GM10248 (cell line): ENCODE results near the gene ZBTB45.

Experiments
- CTCF ChIA-PET: fragments of 300-600 bp; sonication (Branson Sonifier 250); formaldehyde crosslinking; extraction: SDS; loops from one replicate; lab custom pipeline; 2021; ENCODE audit warnings: antibody characterized with exemption; lab: Yijun Ruan, JAX
- POLR2A ChIA-PET: fragments of 350-650 bp; sonication (Branson Sonifier 250); formaldehyde crosslinking; extraction: SDS; loops from one replicate; lab custom pipeline; 2020; ENCODE audit warnings: antibody characterized with exemption; lab: Yijun Ruan, JAX
- DNase-seq: peaks from one replicate; pipeline ENCODE4 v3.0.0; 2012; ENCODE audit errors: extremely low spot score
- TF ChIP-seq, protein P1 (sequence below): IDR thresholded peaks from 2 replicates; pipeline ENCODE4 v1.5.1; 2012; ENCODE audit warnings: mild to moderate bottlenecking, low read depth; ENCODE audit errors: extremely low read depth, missing control alignments, control extremely low read depth

ZBTB45 gene

DNA sequence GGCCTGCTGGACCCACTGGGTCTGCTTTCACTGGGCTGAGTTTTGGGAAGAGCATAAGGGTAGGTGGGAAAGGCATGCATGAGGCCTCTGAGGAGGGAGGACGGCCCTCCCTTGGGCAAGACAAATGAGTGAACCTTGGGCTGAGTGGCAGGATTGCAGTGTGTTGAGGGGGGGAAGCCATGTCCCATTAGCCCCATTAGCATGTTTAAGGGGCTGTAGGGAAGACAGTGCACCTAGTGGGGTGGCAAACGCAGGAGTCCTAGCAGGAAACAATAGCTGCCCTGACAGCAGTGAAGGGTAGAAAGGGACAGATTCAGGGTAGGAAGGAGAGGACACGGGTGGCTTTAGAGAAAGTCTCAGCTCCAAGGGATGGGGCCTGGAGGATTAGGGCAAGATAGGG, 3.1 kb upstream of the ZBTB45 start:
- no peak for DNase-seq
- ChIA-PET CTCF (interaction anchor here (1.0 to 2.0 kb wide), 2 partner anchors 9 to 59 kb away, joined by 3 to 9 read pairs; no protein-coding TSS in a partner anchor), POLR2A (interaction anchor here (0.7 kb wide), 1 partner anchor 25 kb away, joined by 5 read pairs; no protein-coding TSS in a partner anchor)
- TF ChIP-seq, protein P1, sequence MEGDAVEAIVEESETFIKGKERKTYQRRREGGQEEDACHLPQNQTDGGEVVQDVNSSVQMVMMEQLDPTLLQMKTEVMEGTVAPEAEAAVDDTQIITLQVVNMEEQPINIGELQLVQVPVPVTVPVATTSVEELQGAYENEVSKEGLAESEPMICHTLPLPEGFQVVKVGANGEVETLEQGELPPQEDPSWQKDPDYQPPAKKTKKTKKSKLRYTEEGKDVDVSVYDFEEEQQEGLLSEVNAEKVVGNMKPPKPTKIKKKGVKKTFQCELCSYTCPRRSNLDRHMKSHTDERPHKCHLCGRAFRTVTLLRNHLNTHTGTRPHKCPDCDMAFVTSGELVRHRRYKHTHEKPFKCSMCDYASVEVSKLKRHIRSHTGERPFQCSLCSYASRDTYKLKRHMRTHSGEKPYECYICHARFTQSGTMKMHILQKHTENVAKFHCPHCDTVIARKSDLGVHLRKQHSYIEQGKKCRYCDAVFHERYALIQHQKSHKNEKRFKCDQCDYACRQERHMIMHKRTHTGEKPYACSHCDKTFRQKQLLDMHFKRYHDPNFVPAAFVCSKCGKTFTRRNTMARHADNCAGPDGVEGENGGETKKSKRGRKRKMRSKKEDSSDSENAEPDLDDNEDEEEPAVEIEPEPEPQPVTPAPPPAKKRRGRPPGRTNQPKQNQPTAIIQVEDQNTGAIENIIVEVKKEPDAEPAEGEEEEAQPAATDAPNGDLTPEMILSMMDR, result no peak

DNA sequence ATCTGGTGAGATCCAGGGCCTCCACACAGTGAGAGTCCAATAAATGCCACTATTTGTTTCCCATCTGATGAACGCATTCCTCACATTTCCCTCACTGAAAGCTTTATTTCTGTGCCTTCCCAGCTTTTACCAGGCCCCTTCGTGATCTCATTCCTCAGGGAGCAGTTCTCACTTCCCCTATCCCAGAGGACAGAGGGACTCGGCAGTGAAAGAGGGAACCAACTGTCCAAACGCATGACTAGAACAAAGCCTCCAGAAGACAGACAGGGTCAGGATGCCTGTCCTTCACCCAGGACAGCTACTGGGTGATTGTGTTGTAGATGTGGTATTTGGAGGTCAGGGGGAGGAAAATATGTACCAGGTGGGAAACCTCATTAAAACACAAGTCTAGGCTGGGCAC, 2.0 kb upstream of the ZBTB45 start:
- CTCF ChIA-PET, result interaction anchor here (2.0 to 5.9 kb wide), 7 partner anchors 8 to 60 kb away, joined by 9 to 60 read pairs (median 30); partner anchors contain the start of genes TRIM28 and UBE2M
- TF ChIP-seq, protein P1, result no peak
- no peak for DNase-seq
- POLR2A ChIA-PET, result no interaction called here

DNA sequence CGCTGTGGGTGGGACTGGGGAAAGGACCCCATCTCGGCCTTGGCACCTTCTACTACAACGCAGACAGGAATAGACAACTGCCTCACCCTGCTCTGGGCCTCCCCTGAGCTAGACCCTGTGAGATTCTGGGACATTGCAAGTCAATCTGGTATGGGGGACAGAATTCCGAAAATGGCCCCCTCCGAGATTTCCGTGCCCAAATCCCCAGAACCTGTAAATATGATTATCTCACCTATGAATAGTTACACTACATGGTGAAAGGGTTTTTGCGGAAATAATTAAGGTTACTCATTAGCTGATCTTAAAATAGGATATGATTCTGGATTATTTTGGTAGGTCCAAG, 618 bp upstream of the ZBTB45 start:
- TF ChIP-seq, protein P1, result no peak
- CTCF ChIA-PET, result interaction anchor here (0.8 to 5.9 kb wide), 40 partner anchors 9 to 1084 kb away, joined by 3 to 60 read pairs (median 5); partner anchors contain the start of genes CHMP2A, SLC27A5, TRIM28 and UBE2M
- no peak for DNase-seq
- POLR2A ChIA-PET, result interaction anchor here (0.6 to 2.1 kb wide), 5 partner anchors 20 to 60 kb away, joined by 3 to 8 read pairs (median 4); partner anchors contain the start of gene CHMP2A

DNA sequence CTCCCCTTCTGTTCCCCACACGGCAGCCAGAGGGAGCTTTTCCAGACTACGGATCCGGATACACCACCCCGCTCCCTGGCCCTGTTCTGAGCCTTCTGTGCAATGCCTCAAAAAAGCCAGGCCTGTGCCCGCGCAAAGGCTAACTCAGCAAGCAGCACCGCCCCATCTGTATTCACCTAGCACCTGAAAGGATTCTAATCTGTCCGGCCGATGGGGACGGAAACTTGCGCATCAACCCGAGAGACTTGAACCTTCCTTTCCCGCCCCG, 589 bp downstream of the ZBTB45 start:
- TF ChIP-seq, protein P1, result peak; percentile 56
- POLR2A ChIA-PET, result interaction anchor here (1.1 to 2.1 kb wide), 4 partner anchors 25 to 192 kb away, joined by 3 to 8 read pairs (median 4); partner anchors contain the start of genes CHMP2A, TRIM28 and ZSCAN22

DNA sequence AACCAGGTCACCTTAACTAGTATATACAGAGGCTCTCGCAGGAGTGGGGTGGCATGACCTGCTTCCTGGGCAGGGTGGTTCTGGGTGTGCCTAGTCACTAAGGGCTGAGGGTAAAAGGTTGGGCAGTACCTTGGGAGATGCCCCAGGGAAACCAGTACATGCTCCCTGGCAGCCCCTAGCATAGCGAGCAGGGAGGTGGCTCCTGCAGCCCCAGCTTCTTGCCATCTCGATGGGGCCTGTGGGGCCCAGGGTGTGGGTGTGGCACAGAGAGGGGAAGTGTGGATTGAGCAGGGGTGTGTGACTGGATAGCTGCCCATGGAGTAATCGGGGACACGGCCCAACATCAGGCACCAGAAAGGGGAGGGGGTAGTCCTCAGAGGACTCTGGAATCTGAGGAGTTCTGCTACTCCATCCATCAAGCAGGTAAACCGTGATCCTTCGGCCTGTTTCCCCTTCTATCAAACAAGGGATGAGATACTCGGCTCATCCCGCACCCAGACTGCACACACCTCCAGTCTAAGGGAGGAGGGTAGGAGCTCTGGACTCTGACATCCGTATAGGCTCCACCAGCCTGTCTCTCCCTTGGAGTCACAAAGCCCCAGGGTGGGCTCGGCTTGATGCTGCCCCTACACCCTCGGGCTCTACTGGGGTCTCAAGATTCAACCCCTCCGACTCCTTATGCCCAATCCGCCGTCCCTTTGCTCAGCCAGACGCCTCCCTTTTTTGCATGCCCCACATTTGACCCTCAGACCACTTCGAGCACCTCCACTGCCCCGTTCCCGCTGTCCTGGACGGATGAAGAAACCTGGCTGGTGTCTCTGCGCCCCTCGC, 1.1 kb downstream of the ZBTB45 start:
- TF ChIP-seq, protein P1, result no peak
- CTCF ChIA-PET, result interaction anchor here (0.7 to 5.9 kb wide), 28 partner anchors 7 to 363 kb away, joined by 3 to 60 read pairs (median 8); partner anchors contain the start of genes CHMP2A, SLC27A5, TRIM28 and UBE2M
- DNase-seq, result no peak

More for the DNA sequence above, 589 bp downstream of the ZBTB45 start:
- peak; percentile 54 for DNase-seq
- CTCF ChIA-PET, result interaction anchor here (0.7 to 5.9 kb wide), 26 partner anchors 8 to 364 kb away, joined by 3 to 60 read pairs (median 10); partner anchors contain the start of genes CHMP2A, SLC27A5, TRIM28 and UBE2M

DNA sequence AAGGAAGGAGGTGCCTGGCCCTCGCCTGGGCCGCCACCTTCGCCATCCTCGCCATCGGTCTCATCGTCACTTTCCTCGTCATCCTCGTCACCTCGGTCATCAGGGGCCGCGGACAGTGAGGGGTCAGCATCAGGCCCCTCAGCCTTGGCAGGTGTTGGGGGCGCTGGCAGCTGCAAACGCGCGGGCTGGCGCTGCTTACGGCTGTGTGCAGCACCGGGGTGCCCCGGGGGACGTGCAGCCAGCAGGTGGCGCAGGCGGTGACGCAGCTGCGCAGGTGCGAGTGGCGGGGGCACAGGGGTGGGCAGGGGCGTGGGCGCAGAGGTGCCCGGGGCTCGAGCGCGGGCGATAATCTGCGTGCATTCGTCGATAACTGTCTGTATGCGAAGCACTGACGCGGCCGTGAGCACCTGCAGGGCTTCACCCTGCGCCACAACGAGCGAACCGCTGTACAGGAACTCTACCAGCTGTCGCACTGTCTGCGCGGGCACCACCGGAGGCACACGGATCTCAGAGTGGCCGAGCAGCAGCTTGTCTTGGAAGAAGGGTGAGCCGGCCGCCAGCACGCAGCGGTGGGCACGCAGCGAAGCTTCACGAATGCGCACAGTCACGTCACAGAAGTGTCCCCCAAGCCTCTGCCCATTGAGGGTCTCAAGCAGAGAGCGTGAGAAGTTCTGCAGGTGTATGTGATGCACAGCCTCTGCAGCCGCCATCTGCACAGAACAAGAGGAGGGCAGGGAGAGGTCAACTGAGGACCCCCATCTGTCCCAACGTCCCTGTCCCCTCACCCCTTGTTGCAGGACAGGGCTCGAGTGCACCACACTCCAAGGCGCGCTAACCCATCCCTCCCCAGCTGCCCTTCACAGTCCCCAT, 2.4 kb downstream of the ZBTB45 start:
- TF ChIP-seq, protein P1, result no peak
- POLR2A ChIA-PET, result no interaction called here
- CTCF ChIA-PET, result interaction anchor here (0.7 to 5.9 kb wide), 9 partner anchors 9 to 66 kb away, joined by 3 to 60 read pairs (median 30); partner anchors contain the start of genes CHMP2A and UBE2M

More for the DNA sequence above, 1.1 kb downstream of the ZBTB45 start:
- POLR2A ChIA-PET, result interaction anchor here (0.5 to 2.1 kb wide), 5 partner anchors 25 to 192 kb away, joined by 3 to 8 read pairs (median 4); partner anchors contain the start of genes CHMP2A, TRIM28 and ZSCAN22

More for the DNA sequence above, 2.4 kb downstream of the ZBTB45 start:
- DNase-seq, result no peak
